ENCODE results near the gene DHX34. TPM values are rescaled to one million over a fixed set of nuclear protein-coding genes. Genes with fewer than 3 reads are reported as not detected.

DHX34 gene
- total RNA-seq, 2 experiments from 2014 or later, result 17.4 to 19.5 TPM

GRCh38 chr19:47421844-47422395 lies 72.8 kb downstream of the DHX34 start:
- Mint-ChIP-seq H3K4me3 (no peak overlapping the region), H3K4me1 (peaks cover 17% of the 10 kb centered on the region), H3K27ac (no peak overlapping the region), H3K36me3 (no peaks in the 10 kb centered on the region), H3K27me3 (peaks cover 75% of the 10 kb centered on the region), H3K9me3 (no peaks in the 10 kb centered on the region)
- DNase-seq, result no peak

- Mint-ChIP-seq H3K9me3 (no peaks in the 10 kb centered on the region), H3K27me3 (peaks cover 69% of the 10 kb centered on the region), H3K4me3 (no peak overlapping the region), H3K36me3 (no peaks in the 10 kb centered on the region), H3K4me1 (peaks cover 17% of the 10 kb centered on the region), H3K27ac (no peak overlapping the region)
- no peak for DNase-seq
Observed at GRCh38 chr19:47422417-47423163, 73.5 kb downstream of the DHX34 start.

- H3K27ac Mint-ChIP-seq, result no peak overlapping the region
- H3K27me3 Mint-ChIP-seq, result peaks cover 61% of the 10 kb centered on the region
- H3K4me3 Mint-ChIP-seq, result no peak overlapping the region
- H3K36me3 Mint-ChIP-seq, result no peaks in the 10 kb centered on the region
- no peak for DNase-seq
- peaks cover 13% of the 10 kb centered on the region for H3K4me1 Mint-ChIP-seq
- H3K9me3 Mint-ChIP-seq, result no peaks in the 10 kb centered on the region
Observed at GRCh38 chr19:47423203-47423882, 74.2 kb downstream of the DHX34 start.

GRCh38 chr19:47427241-47428176 lies 78.4 kb downstream of the DHX34 start:
- Mint-ChIP-seq H3K9me3 (peaks cover 1% of the 10 kb centered on the region), H3K4me3 (peak overlapping the region; percentile 22), H3K27me3 (peaks cover 24% of the 10 kb centered on the region), H3K4me1 (peaks cover 9% of the 10 kb centered on the region), H3K27ac (no peak overlapping the region), H3K36me3 (no peaks in the 10 kb centered on the region)
- peak; percentile 73 for DNase-seq

GRCh38 chr19:47428177-47428894 lies 79.2 kb downstream of the DHX34 start:
- H3K4me1 Mint-ChIP-seq, result peaks cover 14% of the 10 kb centered on the region
- H3K27me3 Mint-ChIP-seq, result peaks cover 16% of the 10 kb centered on the region
- H3K4me3 Mint-ChIP-seq, result no peak overlapping the region
- H3K36me3 Mint-ChIP-seq, result no peaks in the 10 kb centered on the region
- peaks cover 1% of the 10 kb centered on the region for H3K9me3 Mint-ChIP-seq
- no peak overlapping the region for H3K27ac Mint-ChIP-seq
- peak; percentile 91 for DNase-seq

GRCh38 chr19:47429140-47429793 lies 80.2 kb downstream of the DHX34 start:
- peaks cover 1% of the 10 kb centered on the region for H3K9me3 Mint-ChIP-seq
- no peaks in the 10 kb centered on the region for H3K36me3 Mint-ChIP-seq
- DNase-seq, result no peak
- H3K4me3 Mint-ChIP-seq, result peak overlapping the region; percentile 68
- no peak overlapping the region for H3K27ac Mint-ChIP-seq
- peaks cover 14% of the 10 kb centered on the region for H3K4me1 Mint-ChIP-seq
- peaks cover 13% of the 10 kb centered on the region for H3K27me3 Mint-ChIP-seq

GRCh38 chr19:47430041-47430802 lies 81.1 kb downstream of the DHX34 start:
- Mint-ChIP-seq H3K36me3 (no peaks in the 10 kb centered on the region), H3K4me1 (peaks cover 15% of the 10 kb centered on the region), H3K27me3 (peaks cover 11% of the 10 kb centered on the region), H3K4me3 (peak overlapping the region; percentile 68), H3K9me3 (peaks cover 1% of the 10 kb centered on the region), H3K27ac (no peak overlapping the region)
- DNase-seq, result peak; percentile 47

- Mint-ChIP-seq H3K27me3 (peaks cover 30% of the 10 kb centered on the region), H3K9me3 (peaks cover 1% of the 10 kb centered on the region), H3K4me1 (peaks cover 25% of the 10 kb centered on the region), H3K36me3 (no peaks in the 10 kb centered on the region), H3K4me3 (no peak overlapping the region), H3K27ac (no peak overlapping the region)
- DNase-seq, result no peak
Observed at GRCh38 chr19:47432091-47432490, 83.0 kb downstream of the DHX34 start.

Other genes with a start within 250 kb of the DHX34 start
- gene ZC3H4, start 235.5 kb upstream of the DHX34 start, total RNA-seq, result 100 to 1,000 TPM; 103 to 110 TPM
- gene SAE1, start 218.5 kb upstream of the DHX34 start, total RNA-seq, result 100 to 1,000 TPM; 141 to 149 TPM
- 10 to 100 TPM; 12.5 to 13.3 TPM for gene BBC3, start 118.1 kb upstream of the DHX34 start, total RNA-seq
- 10 to 100 TPM; 28.4 to 29.3 TPM for gene CCDC9, start 92.8 kb upstream of the DHX34 start, total RNA-seq
- 10 to 100 TPM in 1 of 2 experiments, 1 to 10 TPM in 1; 9.8 to 10.6 TPM for gene INAFM1, start 74.4 kb upstream of the DHX34 start, total RNA-seq
- gene C5AR1, start 39.5 kb upstream of the DHX34 start, total RNA-seq, result 1 to 10 TPM; 1.4 to 1.8 TPM
- gene C5AR2, start 17.1 kb upstream of the DHX34 start, total RNA-seq, result not detected
- gene MEIS3, start 70.2 kb downstream of the DHX34 start, total RNA-seq, result not detected
- under 1 TPM; 0.37 to 0.38 TPM for gene SLC8A2, start 122.6 kb downstream of the DHX34 start, total RNA-seq
- 10 to 100 TPM; 12.4 to 13.4 TPM for gene KPTN, start 134.9 kb downstream of the DHX34 start, total RNA-seq
- gene NAPA, start 165.7 kb downstream of the DHX34 start, total RNA-seq, result 10 to 100 TPM; 65.6 to 69.2 TPM
- under 1 TPM; 0.19 to 0.22 TPM for gene ZNF541, start 223.8 kb downstream of the DHX34 start, total RNA-seq

All from activated naive CD8-positive, alpha-beta T cell treated with anti-CD3 and anti-CD28 coated beads for 36 hours (primary cell).